GM12878 (cell line): Measurements from ENCODE around the gene DNAJC16. TPM values are rescaled to one million over a fixed set of nuclear protein-coding genes. Genes with fewer than 3 reads are reported as not detected.

Source experiments
- ATAC-seq: fragments of 200-7000 bp; cut with Tn5 transposase; 3 replicates; pipeline ENCODE4 v1.9.1; 2020; ENCODE audit warnings: mild to moderate bottlenecking, moderate library complexity
- BruUV-seq: library from RNA; stranded (reverse); fragments of 400-500 nt; replicated peaks from 2 replicates; lab custom pipeline; 2021; lab: Mats Ljungman, UMichigan
- CTCF ChIA-PET: fragments of 300-600 bp; sonication (Branson Sonifier 250); formaldehyde crosslinking; extraction: SDS; loops from one replicate; lab custom pipeline; 2021; ENCODE audit warnings: inconsistent platforms; lab: Yijun Ruan, JAX
- POLR2A ChIA-PET: fragments of 350-600 bp; formaldehyde crosslinking; extraction: SDS; loops from one replicate; lab custom pipeline; 2021; ENCODE audit warnings: inconsistent platforms; lab: Charles Lee
- RAD21 ChIA-PET: fragments of 300-600 bp; sonication (Branson Sonifier 250); formaldehyde crosslinking; loops from one replicate; lab custom pipeline; 2023; ENCODE audit warnings: antibody characterized with exemption; ENCODE audit not compliant: unreplicated experiment; lab: Charles Lee
- SMC1A ChIA-PET: fragments of 300-600 bp; sonication (Branson Sonifier 250); formaldehyde crosslinking; loops from one replicate; lab custom pipeline; 2023; ENCODE audit not compliant: unreplicated experiment, uncharacterized antibody; lab: Charles Lee
- DNase-seq: peaks from one replicate; pipeline ENCODE4 v3.0.0-alpha.2; 2011; ENCODE audit warnings: low read depth, low spot score
- FAIRE-seq: peaks from 3 replicates; lab custom pipeline; 2011; peaks lifted over from hg19 to GRCh38; lab: Jason Lieb, UNC
- H2AFZ ChIP-seq: 2 replicates; pipeline ENCODE4 v1.6.0; 2011; ENCODE audit warnings: low read depth, low read length, control low read depth; ENCODE audit not compliant: control insufficient read depth
- H3K27ac ChIP-seq: 2 replicates; pipeline ENCODE4 v1.5.1; 2011; ENCODE audit warnings: control low read depth; ENCODE audit not compliant: control insufficient read depth, insufficient read depth
- H3K27me3 ChIP-seq, 2 experiments: replicated peaks in 1 of 2; 2 replicates each; pipeline versions ENCODE4 v1.6.0 to v1.6.1; 2011; ENCODE audit warnings: low read length in 1 of 2; ENCODE audit not compliant: control insufficient read depth in 2 of 2, insufficient read depth in 2 of 2
- H3K36me3 ChIP-seq, 2 experiments: 2 replicates each; pipeline ENCODE4 v1.5.1; 2011; ENCODE audit warnings: low read length in 1 of 2; ENCODE audit not compliant: control insufficient read depth in 2 of 2, insufficient read depth in 2 of 2
- H3K4me1 ChIP-seq: 2 replicates; pipeline ENCODE4 v1.6.1; 2011; ENCODE audit warnings: mild to moderate bottlenecking, low read length, moderate library complexity, mixed read lengths; ENCODE audit not compliant: control insufficient read depth, insufficient read depth
- H3K4me2 ChIP-seq: 2 replicates; pipeline ENCODE4 v1.6.0; 2011; ENCODE audit warnings: control low read depth; ENCODE audit not compliant: control insufficient read depth, insufficient read depth
- H3K4me3 ChIP-seq: fragments of 200-600 bp; sonication (generic); 2 replicates; pipeline ENCODE4 v1.5.1; 2016
- H3K79me2 ChIP-seq: 2 replicates; pipeline ENCODE4 v1.6.0; 2011; ENCODE audit warnings: low read length; ENCODE audit not compliant: control insufficient read depth, insufficient read depth
- H3K9ac ChIP-seq: 2 replicates; pipeline ENCODE4 v1.8.0; 2011; ENCODE audit warnings: low read length, control low read depth, mixed read lengths; ENCODE audit not compliant: control insufficient read depth, insufficient read depth
- H3K9me3 ChIP-seq: replicated peaks from 3 replicates; pipeline ENCODE4 v1.5.1; 2011; ENCODE audit warnings: mild to moderate bottlenecking, low read length; ENCODE audit not compliant: control insufficient read depth, insufficient read depth
- H4K20me1 ChIP-seq: 2 replicates; pipeline ENCODE4 v1.6.0; 2011; ENCODE audit not compliant: control insufficient read depth, insufficient read depth
- ASH2L ChIP-seq: fragments of 300-600, 200-600 bp; sonication (generic); IDR thresholded peaks from 2 replicates; pipeline ENCODE4 v1.6.1; 2017; ENCODE audit warnings: low read depth, mild to moderate bottlenecking, borderline replicate concordance
- BACH1 ChIP-seq: fragments of 450-650 bp; IDR thresholded peaks from 2 replicates; pipeline ENCODE4 v1.6.1; 2017; ENCODE audit warnings: mild to moderate bottlenecking, borderline replicate concordance
- CHD1 ChIP-seq: IDR thresholded peaks from 2 replicates; pipeline ENCODE4 v1.6.1; 2012; ENCODE audit warnings: low read depth, low read length, improper control_type of control experiment
- CHD2 ChIP-seq: IDR thresholded peaks from 2 replicates; pipeline ENCODE4 v1.6.1; 2011; ENCODE audit warnings: low read depth, low read length, improper control_type of control experiment, borderline replicate concordance
- E4F1 ChIP-seq: fragments of 450-650 bp; IDR thresholded peaks from 2 replicates; pipeline ENCODE4 v1.6.1; 2018; ENCODE audit warnings: borderline replicate concordance, mild to moderate bottlenecking; ENCODE audit not compliant: partially characterized antibody
- EED ChIP-seq: sonication (generic); IDR thresholded peaks from 2 replicates; pipeline ENCODE4 v1.6.1; 2016; ENCODE audit warnings: antibody characterized with exemption, low read depth
- EP300 ChIP-seq, 2 experiments: fragments of 150-350 bp in 1 of 2; IDR thresholded peaks; 2 replicates each; pipeline ENCODE4 v1.6.1; 2011 to 2012; ENCODE audit warnings: low read depth in 2 of 2, low read length in 2 of 2, borderline replicate concordance in 1 of 2, improper control_type of control experiment in 1 of 2, inconsistent platforms in 1 of 2; ENCODE audit not compliant: control insufficient read depth in 1 of 2
- EZH2 ChIP-seq: IDR thresholded peaks from 2 replicates; pipeline ENCODE4 v1.6.1; 2012; ENCODE audit warnings: low read depth, mild to moderate bottlenecking, control low read depth, inconsistent platforms, low read length, borderline replicate concordance; ENCODE audit not compliant: control insufficient read depth
- MXI1 ChIP-seq: fragments of 150-350 bp; IDR thresholded peaks from 2 replicates; pipeline ENCODE4 v1.6.1; 2011; ENCODE audit warnings: low read depth, mild to moderate bottlenecking, inconsistent platforms, low read length, improper control_type of control experiment
- NFIC ChIP-seq: IDR thresholded peaks from 2 replicates; pipeline ENCODE4 v1.6.1; 2012; ENCODE audit warnings: low read depth, mild to moderate bottlenecking, inconsistent platforms, low read length, moderate library complexity
- PAX8 ChIP-seq: fragments of 450-650 bp; IDR thresholded peaks from 2 replicates; pipeline ENCODE4 v1.6.1; 2017; ENCODE audit warnings: mild to moderate bottlenecking, moderate library complexity
- POLR2A ChIP-seq: IDR thresholded peaks from 2 replicates; pipeline ENCODE4 v1.6.1; 2011; ENCODE audit warnings: low read depth, mild to moderate bottlenecking, low read length
- POLR2AphosphoS2 ChIP-seq: IDR thresholded peaks from 2 replicates; pipeline ENCODE4 v1.6.1; 2011; ENCODE audit warnings: low read depth, mild to moderate bottlenecking, low read length, improper control_type of control experiment, moderate library complexity
- ZNF207 ChIP-seq: fragments of 450-650 bp; IDR thresholded peaks from 2 replicates; pipeline ENCODE4 v1.6.1; 2014; ENCODE audit warnings: antibody characterized with exemption, mild to moderate bottlenecking, borderline replicate concordance
- WGBS: methylation state at CpG from one replicate; pipeline ENCODE4 v1.1.6; 2016; ENCODE audit warnings: low lambda C conversion rate; ENCODE audit not compliant: insufficient replicate concordance, insufficient coverage; ENCODE audit errors: missing lambda C conversion rate; 5-methylcytosine and 5-hydroxymethylcytosine counted together
- in situ Hi-C: fragments of 300-500 bp; cut with MboI; formaldehyde crosslinking; loops from 9 replicates; pipeline ENCODE4 v1.14.3; 2018; ENCODE audit warnings: mixed read lengths
- intact Hi-C: fragments of 100-400 bp; cut with micrococcal nuclease; formaldehyde crosslinking; loops from one replicate; pipeline ENCODE4 v1.14.2; 2022; ENCODE audit not compliant: unreplicated experiment
- polyA plus RNA-seq, 11 experiments: library from polyadenylated mRNA; depleted of rRNA in 4 of 11; unstranded in 6 of 11; stranded (reverse) in 5 of 11; fragments of >200 nt; fragmentation: Nextera tagmentation in 4 of 11; fragmentation: Illumina TruSeq in 1 of 11; extraction: Ambion mirVana in 4 of 11; extraction: Trizol in 1 of 11; gene quantifications; 1 replicate in 1 of 11; 2 replicates in 10 of 11; pipeline versions ENCODE4 v1.2.1 to v1.2.3, GENCODE V29; 2011 to 2016; ENCODE audit warnings: inconsistent platforms in 2 of 11, missing spikeins in 2 of 11, low read depth in 1 of 11
- total RNA-seq, 4 experiments: library from RNA; depleted of rRNA in 3 of 4; stranded (reverse); fragments of >200 nt in 3 of 4; fragmentation: Illumina TruSeq in 1 of 4; extraction: Trizol in 1 of 4; gene quantifications; 2 replicates each; pipeline versions ENCODE4 v1.2.1 to v1.2.3, GENCODE V29; 2013 to 2021
- TF ChIP-seq, protein P1 (sequence below): fragments of 450-650 bp; IDR thresholded peaks from 2 replicates; pipeline ENCODE4 v1.6.1; 2017; ENCODE audit warnings: low read depth, mild to moderate bottlenecking, moderate library complexity

The DNAJC16 gene
- total and polyA plus RNA-seq, 10 of the 15 experiments (the other 5 are each of a cell fraction or from before 2014, with no cell fraction given) = 2.4 to 12.7 (median 7.8) TPM

DNA sequence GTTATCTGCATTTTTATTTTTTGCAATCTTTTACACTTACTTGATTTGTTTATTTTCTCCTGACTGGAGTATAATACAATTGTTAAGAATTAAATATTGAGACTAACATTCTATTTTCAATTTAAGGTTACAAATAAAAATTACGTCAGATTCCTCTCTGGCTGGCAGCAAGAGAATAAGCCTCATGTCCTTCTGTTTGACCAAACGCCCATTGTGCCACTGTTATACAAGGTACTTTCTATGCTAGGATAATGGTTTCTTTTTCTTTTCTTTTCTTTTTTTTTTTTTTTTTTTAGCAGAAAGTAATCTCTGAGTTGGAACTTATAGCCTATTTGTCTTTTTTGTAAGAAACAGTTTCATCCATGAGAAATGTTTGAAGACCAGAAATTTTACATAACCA is 20.0 kb downstream of the DNAJC16 start:
- in situ Hi-C loops (no loop called here), intact Hi-C loops (no loop called here)
- Histone ChIP-seq H3K9ac (no peak overlapping the region), H3K27ac (no peak overlapping the region), H3K4me3 (no peak overlapping the region), H2AFZ (no peak overlapping the region), H3K4me2 (no peak overlapping the region), H3K4me1 (no peaks in the 10 kb centered on the region), H4K20me1 (no peaks in the 10 kb centered on the region), H3K36me3 (peaks cover 0 to 15% of the 10 kb centered on the region in 2 experiments; a peak in 3 of 4 replicates), H3K9me3 (no peaks in the 10 kb centered on the region), H3K79me2 (no peaks in the 10 kb centered on the region), H3K27me3 (no peaks in the 10 kb centered on the region)
- ChIA-PET SMC1A (no interaction called here), RAD21 (no interaction called here), POLR2A (no interaction called here), CTCF (no interaction called here)
- FAIRE-seq (no peak), DNase-seq (no peak), ATAC-seq (no peak)
- 95% methylated on average over 2 of the region's 2 CpGs for WGBS
- TF ChIP-seq EED = no peak
- no peak for TF ChIP-seq EP300 (IDR thresholded peaks at IDR 0.05; ENCODE audit: borderline replicate concordance in 1 of 2, control insufficient read depth in 1 of 2, low read depth in 2 of 2, low read length in 2 of 2)
- no peak for TF ChIP-seq POLR2A
- TF ChIP-seq EZH2 = no peak
- no peak for TF ChIP-seq CHD1
- TF ChIP-seq PAX8 = no peak
- TF ChIP-seq ZNF207 = no peak
- TF ChIP-seq NFIC = no peak
- BruUV-seq = no TSS peak

DNA sequence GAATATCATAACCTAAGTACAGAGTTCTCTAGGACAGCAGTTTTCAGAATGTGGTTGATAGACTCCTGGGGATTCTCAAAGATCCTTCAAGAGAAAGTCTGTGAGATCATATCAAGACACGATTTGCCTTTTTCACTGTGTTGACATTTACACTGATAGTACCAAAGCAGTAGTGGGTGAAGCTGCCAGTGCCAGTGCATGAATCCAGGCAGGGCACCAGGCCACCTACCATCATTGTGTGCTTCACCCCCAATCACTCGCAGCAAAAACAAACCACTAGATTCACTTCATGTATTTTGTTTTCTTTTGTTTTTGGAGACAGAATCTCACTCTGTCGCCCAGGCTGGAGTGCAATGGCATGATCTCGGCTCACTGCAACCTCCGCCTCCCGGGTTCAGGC is 23.9 kb downstream of the DNAJC16 start:
- no peaks in the 10 kb centered on the region for H3K4me1 ChIP-seq
- H3K4me3 ChIP-seq = no peak overlapping the region
- FAIRE-seq (no peak), DNase-seq (no peak), ATAC-seq (no peak)
- H2AFZ ChIP-seq = no peak overlapping the region
- H3K4me2 ChIP-seq = no peak overlapping the region
- WGBS = 84% methylated on average over 6 of the region's 6 CpGs
- H3K79me2 ChIP-seq = no peaks in the 10 kb centered on the region
- ChIA-PET SMC1A (no interaction called here), RAD21 (interaction anchor here (0.5 kb wide), 1 partner anchor 191 kb away, joined by 4 read pairs; no protein-coding TSS in a partner anchor), POLR2A (no interaction called here), CTCF (no interaction called here)
- no peaks in the 10 kb centered on the region for H3K9me3 ChIP-seq
- H3K27ac ChIP-seq = no peak overlapping the region
- no peaks in the 10 kb centered on the region for H3K27me3 ChIP-seq
- H4K20me1 ChIP-seq = no peaks in the 10 kb centered on the region
- in situ Hi-C loops = no loop called here
- no TSS peak for BruUV-seq
- no peak overlapping the region for H3K9ac ChIP-seq
- peaks cover 0 to 5% of the 10 kb centered on the region in 2 experiments; a peak in 1 of 4 replicates for H3K36me3 ChIP-seq
- intact Hi-C loops = no loop called here
- no peak for TF ChIP-seq POLR2AphosphoS2
- TF ChIP-seq E4F1 = no peak
- no peak for TF ChIP-seq MXI1
- TF ChIP-seq BACH1 = no peak
- no peak for TF ChIP-seq ASH2L
- TF ChIP-seq CHD2 = no peak
- TF ChIP-seq, protein P1, sequence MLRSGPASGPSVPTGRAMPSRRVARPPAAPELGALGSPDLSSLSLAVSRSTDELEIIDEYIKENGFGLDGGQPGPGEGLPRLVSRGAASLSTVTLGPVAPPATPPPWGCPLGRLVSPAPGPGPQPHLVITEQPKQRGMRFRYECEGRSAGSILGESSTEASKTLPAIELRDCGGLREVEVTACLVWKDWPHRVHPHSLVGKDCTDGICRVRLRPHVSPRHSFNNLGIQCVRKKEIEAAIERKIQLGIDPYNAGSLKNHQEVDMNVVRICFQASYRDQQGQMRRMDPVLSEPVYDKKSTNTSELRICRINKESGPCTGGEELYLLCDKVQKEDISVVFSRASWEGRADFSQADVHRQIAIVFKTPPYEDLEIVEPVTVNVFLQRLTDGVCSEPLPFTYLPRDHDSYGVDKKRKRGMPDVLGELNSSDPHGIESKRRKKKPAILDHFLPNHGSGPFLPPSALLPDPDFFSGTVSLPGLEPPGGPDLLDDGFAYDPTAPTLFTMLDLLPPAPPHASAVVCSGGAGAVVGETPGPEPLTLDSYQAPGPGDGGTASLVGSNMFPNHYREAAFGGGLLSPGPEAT = no peak
